WI38 (cell line): ENCODE measurements around the gene REV3L.

Experiments used
- H3K4me3 ChIP-seq: 2 replicates; pipeline ENCODE4 v1.5.1; 2011; ENCODE audit warnings: low read depth, mild to moderate bottlenecking, control low read depth, low read length
- TF ChIP-seq, protein P1 (sequence below): IDR thresholded peaks from 2 replicates; pipeline ENCODE4 v1.5.1; 2012; ENCODE audit warnings: low read depth, mild to moderate bottlenecking, control low read depth, low read length

Gene REV3L, protein sequence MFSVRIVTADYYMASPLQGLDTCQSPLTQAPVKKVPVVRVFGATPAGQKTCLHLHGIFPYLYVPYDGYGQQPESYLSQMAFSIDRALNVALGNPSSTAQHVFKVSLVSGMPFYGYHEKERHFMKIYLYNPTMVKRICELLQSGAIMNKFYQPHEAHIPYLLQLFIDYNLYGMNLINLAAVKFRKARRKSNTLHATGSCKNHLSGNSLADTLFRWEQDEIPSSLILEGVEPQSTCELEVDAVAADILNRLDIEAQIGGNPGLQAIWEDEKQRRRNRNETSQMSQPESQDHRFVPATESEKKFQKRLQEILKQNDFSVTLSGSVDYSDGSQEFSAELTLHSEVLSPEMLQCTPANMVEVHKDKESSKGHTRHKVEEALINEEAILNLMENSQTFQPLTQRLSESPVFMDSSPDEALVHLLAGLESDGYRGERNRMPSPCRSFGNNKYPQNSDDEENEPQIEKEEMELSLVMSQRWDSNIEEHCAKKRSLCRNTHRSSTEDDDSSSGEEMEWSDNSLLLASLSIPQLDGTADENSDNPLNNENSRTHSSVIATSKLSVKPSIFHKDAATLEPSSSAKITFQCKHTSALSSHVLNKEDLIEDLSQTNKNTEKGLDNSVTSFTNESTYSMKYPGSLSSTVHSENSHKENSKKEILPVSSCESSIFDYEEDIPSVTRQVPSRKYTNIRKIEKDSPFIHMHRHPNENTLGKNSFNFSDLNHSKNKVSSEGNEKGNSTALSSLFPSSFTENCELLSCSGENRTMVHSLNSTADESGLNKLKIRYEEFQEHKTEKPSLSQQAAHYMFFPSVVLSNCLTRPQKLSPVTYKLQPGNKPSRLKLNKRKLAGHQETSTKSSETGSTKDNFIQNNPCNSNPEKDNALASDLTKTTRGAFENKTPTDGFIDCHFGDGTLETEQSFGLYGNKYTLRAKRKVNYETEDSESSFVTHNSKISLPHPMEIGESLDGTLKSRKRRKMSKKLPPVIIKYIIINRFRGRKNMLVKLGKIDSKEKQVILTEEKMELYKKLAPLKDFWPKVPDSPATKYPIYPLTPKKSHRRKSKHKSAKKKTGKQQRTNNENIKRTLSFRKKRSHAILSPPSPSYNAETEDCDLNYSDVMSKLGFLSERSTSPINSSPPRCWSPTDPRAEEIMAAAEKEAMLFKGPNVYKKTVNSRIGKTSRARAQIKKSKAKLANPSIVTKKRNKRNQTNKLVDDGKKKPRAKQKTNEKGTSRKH (N-terminal part only)

DNA sequence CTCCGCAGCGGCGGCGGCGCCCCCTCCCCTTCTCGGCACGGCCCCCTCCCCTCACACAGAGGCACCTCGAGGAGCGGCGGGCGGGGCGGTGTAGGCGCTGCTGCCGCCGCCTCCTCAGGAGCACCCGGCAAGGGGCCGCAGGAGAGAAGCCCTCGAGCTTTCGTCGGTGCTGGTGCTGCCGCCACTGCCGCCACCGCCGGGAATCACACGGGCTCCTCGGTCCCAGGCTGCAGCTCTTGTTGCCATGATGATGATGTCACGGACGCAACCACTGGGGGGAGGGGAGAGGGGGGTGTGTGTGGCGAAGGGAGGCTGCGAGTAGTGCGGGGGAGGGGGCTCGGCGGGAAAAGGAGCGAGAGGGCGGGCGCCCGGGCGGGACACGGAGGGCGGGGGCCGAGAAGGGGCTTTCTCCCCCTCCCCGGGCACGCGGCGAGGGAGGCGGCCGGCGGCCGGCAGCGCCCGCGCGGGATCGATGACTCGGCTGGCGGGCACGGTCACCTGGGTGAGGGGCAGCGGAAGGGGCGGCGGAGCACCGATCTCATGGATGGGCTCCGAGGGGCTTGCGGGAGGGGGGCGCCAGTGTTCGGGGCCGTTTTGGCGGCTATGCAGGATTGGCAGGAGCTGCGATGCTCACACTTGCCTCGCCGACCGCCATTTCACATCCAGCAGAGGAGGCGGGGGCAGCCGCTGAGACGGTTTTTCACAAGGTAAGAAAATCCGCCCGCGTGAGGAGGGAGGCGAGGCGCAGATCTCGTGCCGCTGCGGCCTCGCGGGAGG is at the start of gene REV3L:
REV3L (minus strand) TSS at position 260 of the 777 bp plus-strand sequence. CDS start 330 bp downstream, outside the sequence.
- H3K4me3 ChIP-seq = peak within 1 kb of the TSS; percentile 78
- TF ChIP-seq, protein P1, sequence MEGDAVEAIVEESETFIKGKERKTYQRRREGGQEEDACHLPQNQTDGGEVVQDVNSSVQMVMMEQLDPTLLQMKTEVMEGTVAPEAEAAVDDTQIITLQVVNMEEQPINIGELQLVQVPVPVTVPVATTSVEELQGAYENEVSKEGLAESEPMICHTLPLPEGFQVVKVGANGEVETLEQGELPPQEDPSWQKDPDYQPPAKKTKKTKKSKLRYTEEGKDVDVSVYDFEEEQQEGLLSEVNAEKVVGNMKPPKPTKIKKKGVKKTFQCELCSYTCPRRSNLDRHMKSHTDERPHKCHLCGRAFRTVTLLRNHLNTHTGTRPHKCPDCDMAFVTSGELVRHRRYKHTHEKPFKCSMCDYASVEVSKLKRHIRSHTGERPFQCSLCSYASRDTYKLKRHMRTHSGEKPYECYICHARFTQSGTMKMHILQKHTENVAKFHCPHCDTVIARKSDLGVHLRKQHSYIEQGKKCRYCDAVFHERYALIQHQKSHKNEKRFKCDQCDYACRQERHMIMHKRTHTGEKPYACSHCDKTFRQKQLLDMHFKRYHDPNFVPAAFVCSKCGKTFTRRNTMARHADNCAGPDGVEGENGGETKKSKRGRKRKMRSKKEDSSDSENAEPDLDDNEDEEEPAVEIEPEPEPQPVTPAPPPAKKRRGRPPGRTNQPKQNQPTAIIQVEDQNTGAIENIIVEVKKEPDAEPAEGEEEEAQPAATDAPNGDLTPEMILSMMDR = no peak

DNA sequence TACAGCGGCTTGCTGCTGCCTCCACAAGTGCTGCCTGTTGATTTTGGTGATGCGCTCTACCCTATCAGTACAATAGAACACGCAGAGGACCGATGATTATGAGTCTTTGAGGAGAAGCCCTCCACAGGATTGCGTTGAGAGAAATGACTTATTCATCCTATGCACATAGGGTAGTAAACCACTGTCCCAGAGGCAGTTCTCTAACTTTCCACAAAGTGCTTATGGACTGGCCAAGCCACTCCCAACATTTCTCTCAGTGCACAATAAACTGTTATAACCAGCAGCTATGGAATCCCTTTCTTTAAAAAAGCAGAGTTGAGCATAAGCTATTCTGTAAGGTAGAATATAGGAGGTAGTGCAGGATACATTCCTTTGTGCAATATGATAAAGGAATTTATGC is 48.2 kb upstream of the REV3L start:
- H3K4me3 ChIP-seq = no peak overlapping the region
- TF ChIP-seq, protein P1 = no peak

DNA sequence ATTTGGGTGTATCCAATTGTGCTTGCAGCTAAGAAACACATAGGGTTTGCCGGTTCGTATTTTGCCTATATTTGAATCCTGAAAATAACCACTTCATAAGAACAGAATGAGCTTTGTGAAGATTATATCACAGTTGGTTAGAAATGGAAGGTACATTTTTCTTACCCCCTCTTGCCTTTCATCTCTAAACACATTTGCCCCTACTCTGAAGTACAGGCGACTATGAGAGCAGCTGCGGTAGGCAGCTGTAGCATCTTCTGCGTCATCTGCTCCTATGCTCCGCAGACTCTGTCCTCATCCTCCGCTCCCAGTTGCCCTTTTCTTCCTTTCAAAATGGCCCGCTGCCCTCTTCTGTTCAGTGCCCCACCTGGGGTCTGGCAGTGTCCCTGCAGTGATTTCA is 47.6 kb upstream of the REV3L start:
- TF ChIP-seq, protein P1 = no peak
- no peak overlapping the region for H3K4me3 ChIP-seq

DNA sequence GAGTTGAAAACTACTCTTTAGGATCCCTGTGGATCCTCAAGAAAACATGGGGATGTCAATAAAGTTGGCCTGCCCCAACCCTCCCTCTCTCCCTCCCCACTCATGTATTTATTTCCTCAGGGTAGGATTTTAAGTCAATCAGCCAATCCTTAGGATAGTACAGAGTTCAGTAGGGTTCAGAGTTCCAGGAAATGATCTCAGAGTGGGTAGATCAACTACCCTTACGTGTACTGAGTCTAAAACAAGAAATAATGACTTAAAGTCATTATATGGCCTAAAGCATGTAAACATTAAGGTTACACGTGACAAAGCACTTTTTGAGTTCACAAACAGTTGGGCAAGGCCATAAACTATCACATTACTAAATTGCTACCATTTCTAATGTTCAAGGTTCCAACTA is 47.2 kb upstream of the REV3L start:
- H3K4me3 ChIP-seq = no peak overlapping the region
- TF ChIP-seq, protein P1 = no peak

DNA sequence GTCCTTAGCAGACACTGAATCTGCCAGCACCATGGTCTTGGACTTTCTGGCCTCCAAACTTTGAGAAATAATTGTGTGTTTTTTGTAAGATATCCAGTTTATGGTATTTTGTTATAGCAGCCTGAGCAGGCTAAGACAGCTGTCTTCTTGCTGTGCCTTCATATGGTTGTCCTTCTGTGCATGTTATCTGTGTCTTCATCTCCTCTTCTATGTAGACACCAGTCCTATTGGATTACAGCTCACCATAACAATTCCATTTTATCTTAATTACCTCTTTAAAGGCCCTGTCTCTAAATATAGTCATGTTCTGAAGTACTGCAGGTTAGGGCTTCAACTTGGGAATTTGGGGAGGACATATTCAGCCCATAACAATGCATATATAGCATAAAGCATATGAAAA is 44.3 kb upstream of the REV3L start:
- H3K4me3 ChIP-seq = no peak overlapping the region
- TF ChIP-seq, protein P1 = no peak

DNA sequence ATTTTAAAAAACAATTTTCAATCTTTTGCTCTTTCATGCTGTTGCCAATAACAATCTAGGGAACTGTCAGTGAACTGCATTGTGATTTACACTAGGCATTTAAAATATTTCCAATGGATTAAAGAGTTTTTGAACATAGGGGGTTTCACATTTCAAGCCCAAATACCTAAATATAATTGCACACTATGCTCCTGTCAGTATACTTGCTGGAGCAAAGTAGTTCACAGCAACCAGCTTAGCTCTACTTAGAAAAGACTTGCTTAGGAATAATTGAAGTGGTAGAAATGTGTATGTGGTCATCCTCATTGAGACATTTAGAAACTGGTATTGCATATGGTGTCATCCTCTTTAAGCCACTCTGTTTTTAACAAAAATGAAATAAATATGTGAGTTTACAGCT is 41.7 kb upstream of the REV3L start:
- TF ChIP-seq, protein P1 = no peak
- H3K4me3 ChIP-seq = no peak overlapping the region
